ENCODE data around the gene LRP1B. TPM values are rescaled to one million over a fixed set of nuclear protein-coding genes. Genes with fewer than 3 reads are reported as not detected.
"Not testable (repeated sequence)": the region's sequence is repeated elsewhere in the genome, so short reads cannot be mapped to it uniquely, and the experiment has no call there.

The LRP1B gene
- polyA plus RNA-seq, 5 donors: 0.54 to 1.8 (median 0.81) TPM

DNA sequence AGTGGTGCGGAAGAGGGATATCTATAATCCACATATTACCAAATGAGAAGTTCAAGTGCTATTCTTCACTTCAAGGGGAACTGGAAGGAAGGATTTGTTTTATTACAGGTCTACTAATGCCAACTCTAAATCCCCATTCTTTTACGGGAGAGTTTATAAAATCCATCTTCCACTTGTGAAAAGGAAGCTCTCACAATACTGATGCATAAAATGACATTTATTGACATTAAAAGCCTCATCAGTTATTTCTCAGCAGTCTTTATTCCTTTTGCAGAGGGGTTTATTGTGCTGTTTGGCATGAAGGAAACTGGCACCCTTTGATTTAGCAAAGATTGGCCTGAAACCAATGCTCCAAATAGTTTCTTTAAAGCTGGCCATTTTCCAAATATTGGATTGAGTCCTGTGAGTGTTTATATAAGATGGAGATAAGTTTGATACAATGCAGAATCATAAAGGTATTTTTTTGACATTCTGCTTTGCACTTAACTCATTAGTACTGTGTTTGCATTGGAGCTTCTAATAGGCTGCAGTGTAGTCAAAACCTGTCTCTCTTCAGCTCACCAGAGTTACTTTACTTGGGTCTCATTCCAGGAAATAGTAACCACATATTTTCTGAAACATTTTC lies 26.6 kb downstream of the LRP1B start:
- no peak for DNase-seq

DNA sequence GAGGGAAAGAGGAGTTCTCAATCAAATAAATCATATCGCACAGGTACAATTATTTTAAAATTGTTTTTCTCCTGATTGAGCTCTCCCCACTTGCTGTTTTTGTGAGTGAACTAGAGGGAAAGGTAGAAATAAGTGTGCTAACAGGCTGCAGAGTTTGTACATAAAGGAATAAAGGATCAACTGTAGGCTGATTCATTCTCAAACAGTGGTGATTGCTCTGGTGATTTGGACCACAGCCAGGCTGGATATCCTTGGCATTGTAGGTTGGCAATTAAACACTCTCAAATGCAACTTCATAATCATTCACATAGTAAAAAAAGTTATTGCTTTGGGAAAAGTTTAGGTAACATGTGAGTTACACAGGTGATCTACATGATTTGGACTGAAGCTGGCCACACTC lies 29.8 kb downstream of the LRP1B start:
- no peak for DNase-seq

DNA sequence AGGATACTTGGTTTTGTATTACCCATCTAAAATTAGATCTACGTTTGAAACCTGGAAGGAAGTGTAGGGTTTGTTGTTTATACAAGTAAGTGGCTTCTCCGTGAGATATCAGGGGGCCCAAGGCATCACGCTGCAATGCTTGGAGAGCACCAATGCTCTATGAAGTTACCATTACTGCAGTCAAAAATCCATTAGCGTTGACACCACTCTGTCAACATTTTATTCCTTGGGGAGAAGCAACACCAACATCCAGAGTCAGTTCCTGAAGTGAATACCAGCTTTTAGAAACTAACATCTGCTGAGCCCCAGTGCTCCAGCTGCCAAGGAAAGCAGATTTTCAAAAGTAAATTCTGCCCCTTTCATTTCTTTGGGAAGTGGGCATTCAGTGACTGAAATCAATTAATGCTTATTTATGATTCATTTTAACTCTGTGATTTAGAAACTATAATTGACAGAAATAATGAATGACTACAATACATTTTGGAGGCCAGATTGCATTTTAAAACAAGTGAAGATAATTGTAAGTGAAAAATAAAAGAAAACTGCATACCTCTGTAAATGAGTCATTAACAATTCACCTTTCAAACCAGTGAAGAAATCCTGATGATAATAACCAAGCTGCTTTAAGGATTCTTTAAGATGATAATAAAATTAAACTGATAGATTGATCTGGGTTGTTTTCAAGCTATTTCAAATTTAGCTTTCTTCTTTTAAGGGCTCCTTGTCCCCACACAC lies 30.5 kb downstream of the LRP1B start:
- DNase-seq: no peak

DNA sequence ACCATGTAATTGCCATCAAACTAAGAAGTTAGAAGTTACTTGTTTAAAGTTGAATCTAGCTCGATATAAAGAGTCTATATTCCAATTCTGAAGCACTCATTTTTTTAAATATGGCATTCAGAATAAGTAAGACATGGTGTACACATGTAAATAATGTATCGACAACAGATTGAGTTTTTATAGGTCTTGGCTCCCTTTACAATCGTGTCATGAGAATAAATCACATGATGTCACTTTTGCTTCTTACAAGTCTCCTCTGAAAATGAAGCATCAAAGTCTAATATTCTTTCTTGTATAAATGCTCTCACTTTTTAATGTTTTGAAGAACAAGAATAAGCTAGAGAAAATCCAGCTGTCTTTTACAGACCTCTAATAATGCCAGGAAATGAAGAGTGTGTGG lies 33.1 kb downstream of the LRP1B start:
- DNase-seq: no peak

DNA sequence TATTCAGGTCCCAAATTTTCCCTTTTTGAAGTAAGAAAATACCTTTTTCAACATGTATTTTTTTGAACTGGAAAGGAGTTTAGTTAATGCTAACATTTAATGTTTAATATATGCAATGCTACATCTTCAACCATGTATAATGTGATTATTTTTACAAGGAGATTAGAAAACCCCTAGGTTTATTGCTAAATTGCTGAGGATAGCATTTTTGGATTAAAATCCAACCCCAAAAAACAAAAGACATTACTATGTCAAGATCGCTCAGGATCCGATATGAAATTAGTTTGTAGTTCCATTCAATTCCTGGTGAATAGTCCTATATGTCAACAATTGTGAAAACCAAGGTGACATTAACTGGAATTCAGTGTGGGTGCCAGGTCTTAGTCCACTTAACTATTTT lies 35.2 kb downstream of the LRP1B start:
- DNase-seq: no peak

DNA sequence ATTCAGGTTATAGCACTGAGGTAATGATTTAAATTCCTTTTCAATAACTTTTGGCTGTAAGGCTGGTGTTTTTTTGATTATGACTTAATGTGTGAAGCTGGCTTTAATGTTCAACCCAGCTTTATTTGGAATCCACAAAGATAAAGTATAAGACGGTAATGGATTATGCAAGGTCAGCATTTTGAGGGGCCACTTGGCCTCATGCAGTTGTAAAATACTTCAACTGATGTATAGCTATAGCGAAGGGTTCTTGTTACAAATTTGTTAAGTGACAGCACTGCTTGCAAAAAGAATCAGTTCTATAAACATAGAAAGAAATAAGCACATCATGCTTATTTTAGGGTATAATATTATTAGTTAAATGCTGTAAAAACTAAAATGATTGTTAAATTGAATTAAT lies 36.6 kb downstream of the LRP1B start:
- no peak for DNase-seq

DNA sequence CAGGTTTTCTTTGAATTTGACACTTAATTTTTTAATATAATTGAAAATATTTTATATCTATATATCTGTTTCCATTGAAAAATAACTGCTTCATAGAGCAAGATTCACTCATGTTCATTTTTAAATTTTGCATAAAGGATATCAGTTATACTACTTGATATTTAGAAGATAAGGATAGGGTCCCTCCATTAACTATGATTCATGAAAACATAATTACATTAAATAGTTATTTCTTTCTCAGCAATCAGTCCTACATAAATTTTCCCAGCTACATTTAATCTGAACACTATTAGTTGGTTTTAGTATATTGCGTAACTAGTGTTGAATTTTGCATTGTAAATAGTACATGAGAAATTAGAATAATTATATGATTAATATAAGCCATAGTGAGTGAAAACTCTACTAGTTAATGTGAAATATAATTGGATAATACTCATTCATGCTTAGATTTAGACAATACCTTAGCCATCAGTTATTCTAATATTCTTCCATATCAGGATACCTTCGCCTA lies 42.7 kb downstream of the LRP1B start:
- DNase-seq: no peak

DNA sequence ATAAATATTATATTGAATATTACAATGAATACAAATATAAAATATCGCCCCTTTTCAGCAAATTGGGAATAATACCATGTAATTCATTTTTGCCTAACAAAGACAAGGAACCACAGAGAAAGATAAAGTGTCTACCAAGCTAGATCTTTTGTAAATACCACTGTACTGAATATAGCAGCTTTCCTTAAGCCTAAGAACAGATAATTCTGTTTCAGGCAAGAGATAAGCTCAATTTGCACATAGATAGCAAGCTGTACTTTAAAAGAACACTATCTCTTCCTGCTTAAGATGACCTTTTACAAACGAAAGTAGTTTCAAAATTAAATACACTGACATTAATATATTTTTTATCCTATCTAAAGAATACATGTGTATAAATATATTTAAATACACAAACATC lies 43.2 kb downstream of the LRP1B start:
- DNase-seq: not testable (repeated sequence)

DNA sequence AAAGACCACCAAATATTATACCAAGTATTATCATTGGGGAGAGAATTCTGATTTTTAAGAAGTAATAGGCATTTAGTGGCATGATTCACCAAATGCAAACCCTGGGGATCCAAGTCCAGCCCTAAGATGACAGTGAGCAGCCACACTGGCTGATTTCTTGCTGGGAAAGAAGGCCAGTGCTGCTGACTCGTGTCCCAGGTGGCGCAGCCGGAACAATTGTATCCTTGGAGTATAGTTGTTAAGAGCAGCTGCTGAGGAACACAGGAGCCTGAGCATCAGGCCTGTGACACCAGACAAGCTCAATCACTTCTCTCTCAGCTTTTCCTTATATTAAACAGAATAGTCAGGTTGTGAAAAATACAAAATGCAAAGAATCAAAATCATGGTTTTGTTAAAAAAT lies 48.4 kb downstream of the LRP1B start:
- no peak for DNase-seq

DNA sequence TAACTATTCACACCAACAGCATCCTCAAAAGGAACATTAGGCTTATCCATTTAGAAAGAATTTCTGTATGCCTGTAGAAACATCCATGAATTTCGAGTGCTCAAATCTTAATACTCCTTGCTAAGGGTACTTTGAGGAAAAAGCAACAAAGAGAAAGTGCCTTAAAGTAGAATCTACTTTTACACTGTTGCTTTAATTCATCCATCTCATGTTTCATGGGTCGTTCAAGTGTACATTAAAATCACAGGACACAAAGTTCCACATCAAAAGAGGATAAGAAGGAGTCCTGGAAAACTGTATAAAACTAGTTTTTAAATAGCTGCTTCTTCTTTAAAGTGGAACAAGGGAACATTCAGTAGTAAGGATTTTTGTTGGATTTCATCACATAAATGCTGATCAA lies 54.5 kb downstream of the LRP1B start:
- DNase-seq: no peak

DNA sequence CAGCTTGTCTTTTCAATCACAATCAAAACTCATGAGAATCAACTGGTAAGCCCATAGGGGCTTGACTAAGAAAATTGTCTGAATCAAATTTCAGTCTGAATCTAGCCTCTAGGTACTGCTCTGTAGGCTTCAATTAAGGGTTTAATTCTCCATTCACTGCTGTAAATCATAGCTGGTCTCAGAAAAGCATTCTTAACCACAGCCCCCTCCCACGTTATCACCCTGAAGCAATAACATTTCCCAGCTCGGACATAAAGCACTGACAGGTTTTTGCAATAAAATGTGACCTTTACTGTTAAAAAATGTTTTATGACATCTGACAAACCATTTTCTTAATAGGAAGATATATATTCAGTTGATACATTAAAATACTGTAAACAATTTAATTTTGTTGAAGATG lies 55.0 kb downstream of the LRP1B start:
- DNase-seq: no peak

DNA sequence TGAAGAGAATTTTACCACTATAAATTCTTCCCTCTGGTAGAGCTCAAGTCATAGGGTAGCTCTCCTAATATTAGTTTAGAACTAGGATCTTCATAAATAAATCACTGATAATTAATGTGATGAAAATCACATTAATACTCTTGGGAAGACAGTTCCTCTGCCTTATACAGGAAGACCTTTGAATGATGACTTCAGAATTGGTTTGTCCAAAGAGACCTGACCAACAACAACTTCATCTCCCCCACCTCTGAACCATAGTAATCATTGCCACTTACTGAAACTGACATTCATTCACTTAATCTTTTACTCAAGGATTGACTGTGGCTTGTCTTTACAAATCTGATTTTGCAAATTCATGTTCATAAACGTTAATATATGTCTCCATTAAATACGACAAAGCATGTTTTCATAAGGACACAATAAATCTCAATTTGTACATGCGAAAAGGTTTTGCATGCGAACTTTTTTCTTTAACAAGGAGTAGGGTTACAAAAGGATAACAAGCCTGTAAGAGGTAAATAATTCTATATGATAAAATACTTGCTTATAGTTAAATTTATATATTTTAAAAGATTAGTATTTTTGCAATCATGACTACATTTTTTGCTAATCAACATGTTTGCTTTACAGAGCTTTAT lies 61.4 kb downstream of the LRP1B start:
- no peak for DNase-seq

DNA sequence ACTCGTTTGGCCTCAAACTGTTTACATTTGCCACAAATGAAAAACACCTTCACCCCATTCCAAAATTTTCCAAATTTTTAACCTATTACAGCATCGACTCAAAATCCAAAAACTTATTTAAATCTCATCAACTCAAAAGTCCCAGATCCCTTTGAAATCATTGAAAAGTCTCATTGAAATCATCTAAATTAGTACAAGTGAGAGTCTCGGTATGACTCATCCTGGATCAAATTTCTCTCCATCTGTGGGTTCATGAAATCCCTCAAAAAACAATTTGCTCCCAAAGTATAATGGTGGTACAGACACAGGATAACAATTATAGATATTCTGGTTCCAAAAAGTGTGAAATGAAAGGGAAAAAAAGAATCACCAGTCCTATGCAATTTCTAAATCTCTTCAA lies 65.1 kb downstream of the LRP1B start:
- no peak for DNase-seq

DNA sequence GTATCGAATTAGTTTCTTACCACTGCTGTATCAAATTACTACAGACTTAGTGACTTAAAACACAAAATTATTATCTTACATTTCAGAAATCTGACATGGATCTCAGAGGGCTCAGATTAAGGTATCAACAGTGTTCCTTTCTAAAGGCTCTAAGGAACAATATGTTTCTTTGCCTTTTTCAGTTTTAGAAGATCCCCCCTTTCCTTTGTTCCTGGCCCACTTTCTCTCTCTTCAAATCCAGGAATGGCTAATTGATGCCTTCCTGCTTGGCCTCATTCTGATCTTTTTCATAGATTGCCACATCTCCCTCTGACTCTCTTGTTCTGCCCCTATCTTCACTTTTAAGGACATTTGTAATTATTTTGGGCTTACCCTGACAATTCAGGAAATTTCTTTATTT lies 65.7 kb downstream of the LRP1B start:
- no peak for DNase-seq

DNA sequence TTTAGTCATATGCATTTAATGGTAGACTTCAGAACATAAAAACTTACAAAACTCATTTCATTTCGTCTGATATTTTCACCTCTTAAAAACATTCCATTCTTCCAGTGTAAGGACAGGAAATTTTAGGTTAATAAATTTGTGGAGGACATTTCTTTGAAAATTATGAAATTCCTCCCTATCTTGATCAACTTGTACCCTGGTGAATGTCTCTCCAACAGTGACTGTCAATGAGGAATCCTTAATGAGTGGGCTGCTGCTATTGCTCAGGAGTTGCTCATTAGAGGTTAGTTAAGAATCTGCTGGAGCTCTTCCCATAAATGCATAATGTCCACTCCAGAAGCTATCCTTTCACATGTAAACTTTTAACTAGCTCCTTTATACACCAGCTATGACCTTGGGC lies 69.1 kb downstream of the LRP1B start:
- DNase-seq: no peak

DNA sequence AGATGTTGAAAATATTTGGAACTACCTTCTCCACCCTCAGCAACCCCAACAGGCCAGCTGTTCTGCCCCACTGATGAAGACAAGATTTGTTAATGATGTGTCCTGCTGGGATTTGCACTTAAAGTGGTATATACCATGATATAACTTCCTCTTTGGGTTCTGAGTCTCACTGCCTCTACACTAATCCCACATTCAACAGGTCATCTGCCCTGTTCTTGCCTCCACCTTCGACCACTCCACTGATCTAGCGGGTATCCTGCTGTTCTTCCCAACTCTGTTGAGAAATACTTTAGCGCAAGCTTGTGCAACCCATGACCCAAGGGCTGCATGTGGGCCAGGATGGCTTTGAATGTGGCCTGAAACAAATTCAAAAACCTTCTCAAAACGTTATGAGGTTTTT lies 72.7 kb downstream of the LRP1B start:
- no peak for DNase-seq

DNA sequence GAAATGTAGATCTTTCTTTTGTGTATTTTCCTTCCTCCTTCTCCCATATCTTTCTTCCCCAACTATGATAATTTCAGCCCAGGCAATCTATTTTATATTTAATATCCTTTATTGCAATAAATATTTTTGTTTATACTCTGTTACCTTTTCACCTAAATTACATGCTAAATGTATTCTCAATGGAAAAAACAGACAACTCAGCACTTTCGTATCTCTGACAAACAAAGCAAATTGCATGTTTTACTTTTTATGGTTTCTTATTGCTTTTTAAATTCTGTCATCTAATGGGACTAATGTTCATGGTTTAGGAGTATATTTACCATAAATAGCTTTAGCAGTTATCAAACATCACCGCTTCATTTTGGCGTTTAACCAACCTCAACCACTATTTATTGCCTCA lies 74.0 kb downstream of the LRP1B start:
- DNase-seq: no peak

DNA sequence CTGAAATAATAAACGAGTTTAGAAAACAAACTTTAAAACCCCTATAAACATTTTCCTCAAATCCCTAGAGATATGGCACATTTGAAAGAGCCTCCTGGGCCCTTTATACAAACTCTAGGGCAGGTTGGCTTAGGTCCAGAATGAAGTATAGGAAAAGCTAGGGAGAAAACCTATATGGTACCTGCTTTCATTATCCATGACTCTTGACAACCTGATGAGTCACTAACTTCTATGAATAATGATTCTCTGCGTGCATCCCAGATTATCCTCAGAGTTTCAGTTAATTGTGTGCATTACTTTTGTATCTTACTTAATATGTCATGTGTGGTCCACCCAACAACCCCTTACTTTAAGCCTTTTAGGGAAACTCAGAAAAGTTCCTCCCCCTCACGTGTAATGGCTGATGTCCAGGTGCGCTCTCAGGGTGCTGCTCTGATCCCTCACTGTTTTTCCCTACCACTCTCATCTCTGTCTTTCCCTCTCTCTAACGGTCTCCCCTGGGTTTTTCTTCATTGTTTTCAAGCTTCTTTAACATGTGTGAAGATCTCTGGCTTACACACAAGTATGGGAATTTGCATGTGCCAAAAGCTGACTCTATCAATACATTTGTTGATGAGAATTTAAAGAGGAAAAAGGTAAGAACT lies 78.5 kb downstream of the LRP1B start:
- DNase-seq: no peak

DNA sequence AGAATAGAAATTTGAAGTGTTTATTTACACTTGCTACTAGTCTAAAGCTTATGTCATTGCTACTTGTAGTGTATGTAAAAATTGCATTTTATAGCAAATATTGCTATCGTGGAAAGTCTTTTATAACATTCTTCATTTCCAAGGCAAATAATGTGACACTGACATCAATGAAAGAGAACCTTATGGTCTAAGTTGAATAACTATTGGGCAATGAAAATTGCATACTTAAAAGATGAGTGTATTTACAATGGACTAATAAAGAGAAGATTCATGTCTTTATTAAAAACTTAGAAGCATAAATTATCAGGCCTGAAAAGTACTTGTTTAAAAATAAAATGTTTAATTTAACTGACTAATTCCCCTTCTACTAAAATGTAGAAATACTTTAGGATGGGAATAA lies 82.2 kb downstream of the LRP1B start:
- DNase-seq: no peak

DNA sequence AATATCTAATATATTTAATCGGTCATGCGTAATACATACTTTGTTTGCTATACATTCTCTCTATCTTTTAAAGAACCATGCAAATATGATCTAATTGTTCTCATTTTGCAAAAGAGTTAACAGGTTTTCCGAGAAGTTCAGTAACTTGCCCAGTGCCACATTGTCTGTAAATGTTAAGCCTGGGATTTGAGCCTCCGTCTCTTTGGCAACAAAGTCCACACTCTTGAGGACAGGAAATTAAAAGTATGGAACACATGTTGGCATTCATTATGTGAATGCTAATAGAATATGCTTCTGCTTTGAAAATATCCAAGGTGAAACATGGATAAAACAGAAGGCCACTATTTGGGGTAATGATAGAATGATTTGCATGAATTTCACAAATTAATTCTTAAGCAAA lies 85.2 kb downstream of the LRP1B start:
- DNase-seq: no peak

DNA sequence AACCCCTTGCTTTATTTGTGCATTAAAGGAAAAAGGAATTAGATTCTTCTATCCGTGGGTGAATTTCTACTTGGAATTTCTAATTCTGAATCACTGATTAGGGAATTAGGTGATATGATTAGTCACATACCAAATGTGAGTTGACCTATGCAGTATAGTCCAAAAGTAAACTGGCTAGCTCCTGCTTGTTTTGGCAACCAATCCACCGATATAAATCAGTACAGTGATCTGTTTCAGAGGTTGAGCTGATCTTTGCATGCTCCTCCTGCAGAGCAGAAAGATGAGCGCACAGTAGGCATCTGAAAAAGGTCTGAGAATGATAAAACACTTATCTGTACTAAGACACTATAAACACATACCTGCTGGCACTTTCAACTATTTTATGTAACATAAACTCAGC lies 86.6 kb downstream of the LRP1B start:
- no peak for DNase-seq

DNA sequence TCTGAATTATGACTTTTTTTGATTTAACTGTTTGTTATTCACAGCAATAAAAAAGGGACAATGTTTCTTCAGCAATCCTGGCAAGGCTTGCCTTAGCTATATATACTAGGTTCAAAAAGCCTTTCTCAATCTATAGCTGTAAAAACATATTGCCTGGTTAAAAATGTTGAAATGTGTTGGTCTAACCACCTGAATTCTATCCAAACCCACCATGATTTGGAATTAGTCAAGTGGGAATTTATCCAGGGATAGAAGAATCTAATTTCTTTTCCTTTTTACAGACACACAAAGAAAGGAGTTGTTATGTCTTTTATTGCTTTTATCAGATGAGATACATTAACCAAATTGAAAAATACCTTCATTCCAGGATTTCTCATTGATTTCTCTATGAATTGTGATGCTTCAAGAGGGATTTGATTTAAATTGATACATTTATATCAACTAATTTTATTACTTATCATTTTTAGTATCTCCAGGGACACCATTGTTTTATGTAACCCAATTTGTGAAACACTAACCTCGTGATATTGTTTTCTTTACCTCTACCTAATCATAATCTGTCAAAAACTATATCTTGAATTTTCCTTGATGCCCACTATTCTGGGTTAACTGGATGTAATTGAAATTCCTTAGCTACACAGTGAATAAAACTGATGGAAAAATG lies 88.1 kb downstream of the LRP1B start:
- DNase-seq: no peak

Measured in right lung (tissue), 5 donors.